IMR-90 (cell line): ENCODE results near the gene PCGF6. TPM values are rescaled to one million over a fixed set of nuclear protein-coding genes. Genes with fewer than 3 reads are reported as not detected.

Source experiments
- ATAC-seq: fragments of 200-7000 bp; cut with Tn5 transposase; 2 replicates; pipeline ENCODE4 v1.9.1; 2020; ENCODE audit warnings: low read depth, mild to moderate bottlenecking, moderate library complexity
- BruUV-seq: library from RNA; stranded (reverse); fragments of 400-500 nt; replicated peaks from 2 replicates; lab custom pipeline; 2021; lab: Mats Ljungman, UMichigan
- CTCF ChIA-PET: fragments of 300-600 bp; formaldehyde crosslinking; extraction: SDS; loops from one replicate; lab custom pipeline; 2021; ENCODE audit warnings: antibody characterized with exemption; lab: Yijun Ruan, JAX
- POLR2A ChIA-PET: fragments of 300-600 bp; sonication (Branson Sonifier 250); formaldehyde crosslinking; loops from one replicate; lab custom pipeline; 2022; ENCODE audit warnings: antibody characterized with exemption; ENCODE audit not compliant: unreplicated experiment; lab: Charles Lee
- DNase-seq: peaks from one replicate; pipeline ENCODE4 v3.0.0; 2013
- H2AFZ ChIP-seq: replicated peaks from 2 replicates; pipeline ENCODE3; 2013; ENCODE audit warnings: low read length, mild to moderate bottlenecking; ENCODE audit not compliant: poor library complexity
- H2AK5ac ChIP-seq: 2 replicates; pipeline ENCODE4 v1.6.1; 2013; ENCODE audit warnings: low read depth, low read length, inconsistent platforms
- H2AK9ac ChIP-seq: replicated peaks from 2 replicates; pipeline ENCODE3; 2013; ENCODE audit warnings: mild to moderate bottlenecking, low read depth, low read length, moderate library complexity; ENCODE audit not compliant: poor library complexity
- H2BK120ac ChIP-seq: 2 replicates; pipeline ENCODE4 v1.6.1; 2013; ENCODE audit warnings: low read depth, low read length, inconsistent platforms
- H2BK15ac ChIP-seq: 3 replicates; pipeline ENCODE4 v1.6.1; 2013; ENCODE audit warnings: low read depth, low read length, inconsistent platforms
- H2BK20ac ChIP-seq: 2 replicates; pipeline ENCODE4 v1.6.1; 2013; ENCODE audit warnings: low read depth, mild to moderate bottlenecking, inconsistent platforms, low read length, moderate library complexity
- H2BK5ac ChIP-seq: 2 replicates; pipeline ENCODE4 v1.6.1; 2013; ENCODE audit warnings: mild to moderate bottlenecking, low read depth, low read length, inconsistent platforms; ENCODE audit not compliant: poor library complexity, severe bottlenecking
- H3K14ac ChIP-seq: replicated peaks from 2 replicates; pipeline ENCODE4 v1.6.1; 2013; ENCODE audit warnings: low read depth, low read length, inconsistent platforms
- H3K18ac ChIP-seq: 2 replicates; pipeline ENCODE4 v1.6.1; 2013; ENCODE audit warnings: low read depth, low read length, control low read depth
- H3K23ac ChIP-seq: 2 replicates; pipeline ENCODE4 v1.6.1; 2013; ENCODE audit warnings: low read depth, low read length, inconsistent platforms
- H3K27ac ChIP-seq: 2 replicates; pipeline ENCODE4 v1.5.1; 2013; ENCODE audit warnings: mild to moderate bottlenecking, control low read depth, low read length; ENCODE audit not compliant: insufficient read depth
- H3K27me3 ChIP-seq: 2 replicates; pipeline ENCODE4 v1.6.1; 2013; ENCODE audit warnings: low read length; ENCODE audit not compliant: control insufficient read depth, insufficient read depth
- H3K36me3 ChIP-seq: 2 replicates; pipeline ENCODE4 v1.6.1; 2013; ENCODE audit warnings: low read length, mixed read lengths; ENCODE audit not compliant: control insufficient read depth, insufficient read depth
- H3K4ac ChIP-seq: 2 replicates; pipeline ENCODE4 v1.6.1; 2013; ENCODE audit warnings: low read depth, low read length, inconsistent platforms
- H3K4me1 ChIP-seq: 2 replicates; pipeline ENCODE4 v1.6.1; 2013; ENCODE audit warnings: low read length, mixed read lengths; ENCODE audit not compliant: control insufficient read depth, insufficient read depth
- H3K4me2 ChIP-seq: 2 replicates; pipeline ENCODE4 v1.6.1; 2013; ENCODE audit warnings: low read depth, mild to moderate bottlenecking, control low read depth, low read length, moderate library complexity
- H3K4me3 ChIP-seq: 2 replicates; pipeline ENCODE4 v1.5.1; 2013; ENCODE audit warnings: low read depth, mild to moderate bottlenecking, control low read depth, low read length, moderate library complexity; ENCODE audit not compliant: insufficient read depth
- H3K56ac ChIP-seq: 2 replicates; pipeline ENCODE4 v1.6.1; 2013; ENCODE audit warnings: low read length, inconsistent platforms; ENCODE audit not compliant: insufficient read depth; ENCODE audit errors: extremely low read depth
- H3K79me1 ChIP-seq, 2 experiments: 2 replicates each; pipeline ENCODE4 v1.6.1; 2013; ENCODE audit warnings: low read length in 2 of 2, inconsistent platforms in 1 of 2, low read depth in 1 of 2
- H3K9ac ChIP-seq: 2 replicates; pipeline ENCODE4 v1.6.1; 2013; ENCODE audit warnings: low read depth, low read length, control low read depth
- H3K9me1 ChIP-seq: 2 replicates; pipeline ENCODE4 v1.6.1; 2013; ENCODE audit warnings: low read length, inconsistent platforms; ENCODE audit not compliant: insufficient read depth
- H3K9me3 ChIP-seq: 2 replicates; pipeline ENCODE4 v1.6.1; 2013; ENCODE audit warnings: low read length; ENCODE audit not compliant: control insufficient read depth, insufficient read depth
- H4K20me1 ChIP-seq: 2 replicates; pipeline ENCODE4 v1.6.1; 2013; ENCODE audit warnings: low read length, inconsistent platforms; ENCODE audit not compliant: insufficient read depth
- H4K5ac ChIP-seq: 2 replicates; pipeline ENCODE4 v1.6.1; 2013; ENCODE audit warnings: mild to moderate bottlenecking, low read depth, low read length, control low read depth
- H4K8ac ChIP-seq, 2 experiments: 2 replicates each; pipeline ENCODE4 v1.6.1; 2013; ENCODE audit warnings: low read depth in 2 of 2, low read length in 2 of 2, control low read depth in 1 of 2, inconsistent platforms in 1 of 2
- H4K91ac ChIP-seq: 2 replicates; pipeline ENCODE4 v1.6.1; 2013; ENCODE audit warnings: low read depth, low read length, inconsistent platforms; ENCODE audit not compliant: insufficient read depth
- ELK1 ChIP-seq: fragments of 150-350 bp; IDR thresholded peaks from 2 replicates; pipeline ENCODE4 v1.6.1; 2016; ENCODE audit warnings: low read depth, mild to moderate bottlenecking, low read length, moderate library complexity, borderline replicate concordance
- FOS ChIP-seq: fragments of 150-350 bp; IDR thresholded peaks from 2 replicates; pipeline ENCODE4 v1.6.1; 2016; ENCODE audit warnings: low read depth, low read length
- WGBS, 2 experiments: methylation state at CpG; one replicate each; pipeline versions ENCODE4 v1.1.5 to v1.1.7; 2013; ENCODE audit warnings: missing lambda C conversion rate in 2 of 2; ENCODE audit not compliant: insufficient read length in 1 of 2; ENCODE audit errors: extremely low coverage in 2 of 2; 5-methylcytosine and 5-hydroxymethylcytosine counted together
- dilution Hi-C: fragments of 300-500 bp; cut with HindIII; formaldehyde crosslinking; loops from one replicate; pipeline ENCODE4 v1.14.3; 2018; ENCODE audit warnings: low sequenced_read_pairs; ENCODE audit not compliant: unreplicated experiment
- in situ Hi-C: fragments of 300-500 bp; cut with MboI; formaldehyde crosslinking; loops from 3 replicates; pipeline ENCODE4 v1.14.3; 2019; ENCODE audit warnings: low sequenced_read_pairs, inconsistent platforms, mixed read lengths
- intact Hi-C: fragments of 100-400 bp; cut with micrococcal nuclease; formaldehyde crosslinking; loops from 2 replicates; pipeline ENCODE4 v1.10.0; 2022
- polyA plus RNA-seq, 3 experiments: library from polyadenylated mRNA; depleted of rRNA; stranded (reverse); fragments of >200 nt; gene quantifications; 2 replicates each; pipeline ENCODE4 v1.2.3, GENCODE V29; 2012; ENCODE audit warnings: low replicate concordance in 1 of 3
- total RNA-seq: library from RNA; depleted of rRNA; stranded (reverse); fragments of >200 nt; gene quantifications from 2 replicates; pipeline ENCODE4 v1.2.3, GENCODE V29; 2012

Gene PCGF6
- total and polyA plus RNA-seq, 2 of the 4 experiments (the other 2 are of a cell fraction), result 4.9 to 6.5 TPM

GRCh38 chr10:103291588-103291987 lies 59.4 kb downstream of the PCGF6 start:
- H4K20me1 ChIP-seq, result no peaks in the 10 kb centered on the region
- no peak overlapping the region for H4K8ac ChIP-seq
- no peak overlapping the region for H2BK20ac ChIP-seq
- H3K4me1 ChIP-seq, result no peaks in the 10 kb centered on the region
- no peak overlapping the region for H2AK5ac ChIP-seq
- no TSS peak for BruUV-seq
- H3K79me1 ChIP-seq, result no peaks in the 10 kb centered on the region
- H3K4me3 ChIP-seq, result no peak overlapping the region
- H3K27me3 ChIP-seq, result no peaks in the 10 kb centered on the region
- no peak overlapping the region for H3K9ac ChIP-seq
- H3K36me3 ChIP-seq, result no peaks in the 10 kb centered on the region; the same call in 1 of the 2 replicates
- no peak overlapping the region for H2AFZ ChIP-seq
- H3K56ac ChIP-seq, result no peak overlapping the region
- ChIA-PET CTCF (no interaction called here), POLR2A (interaction anchor here (0.6 kb wide), 1 partner anchor 31 kb away, joined by 4 read pairs; no protein-coding TSS in a partner anchor)
- in situ Hi-C loops (no loop called here), intact Hi-C loops (no loop called here), dilution Hi-C loops (no loop called here)
- H3K4ac ChIP-seq, result no peak overlapping the region
- no peak overlapping the region for H2BK5ac ChIP-seq
- H3K14ac ChIP-seq, result no peak overlapping the region
- ATAC-seq (no peak), DNase-seq (no peak)
- TF ChIP-seq ELK1 (no peak), FOS (no peak)
- WGBS, 2 experiments, result no CpG with 5 or more reads among the region's 4 CpGs
- H4K5ac ChIP-seq, result no peak overlapping the region
- no peak overlapping the region for H2BK120ac ChIP-seq
- H3K9me1 ChIP-seq, result no peaks in the 10 kb centered on the region
- no peak overlapping the region for H3K27ac ChIP-seq
- H2AK9ac ChIP-seq, result no peak overlapping the region
- H3K4me2 ChIP-seq, result no peak overlapping the region
- no peak overlapping the region for H2BK15ac ChIP-seq
- H3K18ac ChIP-seq, result no peak overlapping the region
- H3K9me3 ChIP-seq, result no peaks in the 10 kb centered on the region
- H4K91ac ChIP-seq, result no peak overlapping the region
- no peak overlapping the region for H3K23ac ChIP-seq
